Sigmoid colon (tissue), 7 donors: ENCODE results near the gene PLA2G4D. TPM values are rescaled to one million over a fixed set of nuclear protein-coding genes. Genes with fewer than 3 reads are reported as not detected.

ENCODE experiments used
- DNase-seq: peaks from one replicate; pipeline ENCODE4 v3.0.0-alpha.2; 2019
- H3K27ac ChIP-seq, 4 donors: fragments of 200-600 bp; sonication (generic); one replicate each; pipeline ENCODE4 v1.5.1; 2016 to 2019; ENCODE audit warnings: mild to moderate bottlenecking in 1 of 4
- H3K27me3 ChIP-seq, 3 donors: fragments of 200-600 bp; sonication (generic); one replicate each; pipeline ENCODE4 v1.5.1; 2019; ENCODE audit warnings: mild to moderate bottlenecking in 1 of 3
- H3K36me3 ChIP-seq, 4 donors: fragments of 200-600 bp; sonication (generic); one replicate each; pipeline ENCODE4 v1.5.1; 2016 to 2019
- H3K4me1 ChIP-seq, 4 donors: fragments of 200-600 bp; sonication (generic); one replicate each; pipeline ENCODE4 v1.5.1; 2017 to 2019
- H3K4me3 ChIP-seq, 4 donors: fragments of 200-600 bp; sonication (generic); one replicate each; pipeline ENCODE4 v1.5.1; 2017 to 2019; ENCODE audit warnings: mild to moderate bottlenecking in 2 of 4, moderate library complexity in 1 of 4
- H3K9me3 ChIP-seq, 4 donors: fragments of 200-600 bp in 3 of 4; sonication (generic) in 3 of 4; one replicate each; pipeline versions ENCODE4 v1.5.1 to v1.6.1; 2013 to 2019
- EP300 ChIP-seq, 4 donors: sonication (generic); formaldehyde crosslinking; IDR thresholded peaks; one replicate each; pipeline ENCODE4 v1.6.1; 2017; ENCODE audit warnings: antibody characterized with exemption in 4 of 4
- POLR2A ChIP-seq, 2 donors: fragments of 450-650 bp; IDR thresholded peaks; one replicate each; pipeline ENCODE4 v1.6.1; 2016; ENCODE audit warnings: antibody characterized with exemption in 2 of 2, mild to moderate bottlenecking in 2 of 2, moderate library complexity in 2 of 2
- POLR2AphosphoS5 ChIP-seq, 4 donors: sonication (generic); formaldehyde crosslinking; IDR thresholded peaks; one replicate each; pipeline ENCODE4 v1.6.1; 2017; ENCODE audit warnings: antibody characterized with exemption in 4 of 4
- WGBS, 2 donors: extraction: QIAGEN DNeasy Blood & Tissue Kit; methylation state at CpG; one replicate each; pipeline ENCODE4 v1.1.7; 2013; 5-methylcytosine and 5-hydroxymethylcytosine counted together
- intact Hi-C: fragments of 100-400 bp; cut with DNase I; formaldehyde crosslinking; loops from one replicate; pipeline ENCODE4 v1.15.1; 2023
- polyA plus RNA-seq, 3 donors: library from polyadenylated mRNA; stranded (reverse); fragments of 200-250 nt; gene quantifications; one replicate each; pipeline ENCODE4 v1.2.3, GENCODE V29; 2013
- total RNA-seq, 4 donors: library from RNA; depleted of rRNA; stranded (reverse); fragments of >200 nt; gene quantifications; one replicate each; pipeline ENCODE4 v1.1.0, GENCODE V29; 2016
- TF ChIP-seq, protein P1 (sequence below), 4 experiments: fragments of 450-650 bp in 3 of 4; fragments of 200-600 bp in 1 of 4; IDR thresholded peaks; one replicate each; pipeline ENCODE4 v1.5.1; 2016 to 2019; ENCODE audit warnings: antibody characterized with exemption in 4 of 4, mild to moderate bottlenecking in 3 of 4, moderate library complexity in 2 of 4
- donor health status: healthy with polysubstance abuse.
- donor health status: Bipolar disorder and iron deficiency.
- donor health status: healthy.

PLA2G4D gene
- total and polyA plus RNA-seq, 7 donors = under 0.01 to 0.31 (median 0.28) TPM; not detected in 4

DNA sequence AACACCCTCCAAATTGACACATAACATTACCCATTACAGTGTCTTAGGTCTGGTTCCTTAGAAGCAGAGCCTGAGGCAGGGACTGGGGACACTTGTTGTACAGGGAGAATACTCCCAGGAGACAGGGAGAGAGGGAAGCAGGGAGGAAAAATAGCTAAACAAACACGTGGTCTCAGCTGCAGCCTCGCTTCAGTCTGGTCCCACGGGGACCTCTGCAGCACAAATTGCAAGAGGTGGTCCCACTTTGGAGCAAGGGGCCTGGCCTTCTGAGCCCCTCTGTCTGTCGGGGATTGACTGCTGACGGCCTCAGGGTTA, 25.0 kb upstream of the PLA2G4D start:
- Histone ChIP-seq H3K9me3 (no peaks in the 10 kb centered on the region), H3K27ac (no peak overlapping the region), H3K27me3 (peaks cover 0 to 3% (median 0%) of the 10 kb centered on the region in 3 donors), H3K4me3 (no peak overlapping the region), H3K36me3 (no peaks in the 10 kb centered on the region), H3K4me1 (peaks cover 0 to 6% (median 2%) of the 10 kb centered on the region in 4 donors)
- no peak for DNase-seq
- TF ChIP-seq, protein P1, sequence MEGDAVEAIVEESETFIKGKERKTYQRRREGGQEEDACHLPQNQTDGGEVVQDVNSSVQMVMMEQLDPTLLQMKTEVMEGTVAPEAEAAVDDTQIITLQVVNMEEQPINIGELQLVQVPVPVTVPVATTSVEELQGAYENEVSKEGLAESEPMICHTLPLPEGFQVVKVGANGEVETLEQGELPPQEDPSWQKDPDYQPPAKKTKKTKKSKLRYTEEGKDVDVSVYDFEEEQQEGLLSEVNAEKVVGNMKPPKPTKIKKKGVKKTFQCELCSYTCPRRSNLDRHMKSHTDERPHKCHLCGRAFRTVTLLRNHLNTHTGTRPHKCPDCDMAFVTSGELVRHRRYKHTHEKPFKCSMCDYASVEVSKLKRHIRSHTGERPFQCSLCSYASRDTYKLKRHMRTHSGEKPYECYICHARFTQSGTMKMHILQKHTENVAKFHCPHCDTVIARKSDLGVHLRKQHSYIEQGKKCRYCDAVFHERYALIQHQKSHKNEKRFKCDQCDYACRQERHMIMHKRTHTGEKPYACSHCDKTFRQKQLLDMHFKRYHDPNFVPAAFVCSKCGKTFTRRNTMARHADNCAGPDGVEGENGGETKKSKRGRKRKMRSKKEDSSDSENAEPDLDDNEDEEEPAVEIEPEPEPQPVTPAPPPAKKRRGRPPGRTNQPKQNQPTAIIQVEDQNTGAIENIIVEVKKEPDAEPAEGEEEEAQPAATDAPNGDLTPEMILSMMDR (IDR thresholded peaks at IDR 0.05) = no peak
- no peak for TF ChIP-seq EP300 (IDR thresholded peaks at IDR 0.05)
- TF ChIP-seq POLR2A (IDR thresholded peaks at IDR 0.05) = no peak
- TF ChIP-seq POLR2AphosphoS5 (IDR thresholded peaks at IDR 0.05) = no peak
- WGBS, 2 donors = 44 to 62% methylated on average over 5 of the region's 5 CpGs
- intact Hi-C loops = no loop called here

DNA sequence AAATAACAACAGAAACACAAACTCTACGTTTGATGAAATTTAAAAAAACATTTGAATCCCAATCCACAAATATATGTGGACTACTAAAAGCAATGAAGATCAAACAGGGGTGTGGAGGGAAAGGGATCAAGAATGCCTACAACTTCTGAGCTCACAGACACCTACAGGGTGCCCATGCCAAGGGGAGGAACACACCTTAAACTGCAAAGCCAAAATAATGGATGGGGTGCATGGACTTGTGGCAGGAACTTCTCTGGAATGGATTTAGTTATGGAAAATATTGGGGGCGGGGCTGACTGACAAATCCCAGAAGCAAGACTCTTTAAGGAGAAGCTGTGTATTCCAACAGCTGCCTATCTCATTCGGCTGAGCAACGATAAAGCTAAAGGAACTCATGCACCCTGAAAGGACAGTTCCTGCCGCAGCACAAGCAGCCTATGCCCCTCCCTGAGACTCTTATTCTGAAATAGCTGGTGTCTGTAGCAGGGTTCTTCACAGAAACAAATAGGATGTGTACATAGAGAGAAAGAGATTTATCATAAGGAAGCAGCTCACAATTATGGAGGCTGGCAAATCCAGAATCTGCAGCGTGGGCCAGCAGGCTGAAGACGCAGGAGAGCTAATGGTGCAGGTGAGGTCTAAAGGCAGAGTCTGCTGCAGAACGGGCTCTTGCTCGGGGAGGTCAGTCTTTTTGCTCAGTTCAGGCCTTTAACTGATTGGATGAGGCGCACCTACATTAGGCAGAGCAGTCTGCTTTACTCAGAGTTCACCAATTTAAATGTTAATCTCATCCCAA, 24.5 kb upstream of the PLA2G4D start:
- Histone ChIP-seq H3K27me3 (peaks cover 0 to 3% (median 0%) of the 10 kb centered on the region in 3 donors), H3K27ac (no peak overlapping the region), H3K4me1 (peaks cover 0 to 6% (median 2%) of the 10 kb centered on the region in 4 donors), H3K4me3 (no peak overlapping the region), H3K9me3 (no peaks in the 10 kb centered on the region), H3K36me3 (no peaks in the 10 kb centered on the region)
- TF ChIP-seq, protein P1 (IDR thresholded peaks at IDR 0.05) = no peak
- TF ChIP-seq EP300 (IDR thresholded peaks at IDR 0.05) (no peak), POLR2AphosphoS5 (IDR thresholded peaks at IDR 0.05) (no peak), POLR2A (IDR thresholded peaks at IDR 0.05) (no peak)
- intact Hi-C loops = no loop called here
- 10 to 37% methylated on average over 10 of the region's 10 CpGs for WGBS, 2 donors
- DNase-seq = no peak

GRCh38 chr15:42111924-42112323, 17.6 kb upstream of the PLA2G4D start:
- 38 to 52% methylated on average over 4 of the region's 4 CpGs for WGBS, 2 donors
- DNase-seq = no peak
- no peak overlapping the region for H3K4me3 ChIP-seq
- peaks cover 0 to 4% (median 0%) of the 10 kb centered on the region in 3 donors for H3K27me3 ChIP-seq
- intact Hi-C loops = no loop called here
- no peak overlapping the region for H3K27ac ChIP-seq
- TF ChIP-seq POLR2A (IDR thresholded peaks at IDR 0.05) (no peak), POLR2AphosphoS5 (IDR thresholded peaks at IDR 0.05) (no peak)
- H3K9me3 ChIP-seq = peaks cover 0 to 3% (median 0%) of the 10 kb centered on the region in 4 donors
- no peaks in the 10 kb centered on the region for H3K36me3 ChIP-seq
- H3K4me1 ChIP-seq = no peaks in the 10 kb centered on the region

DNA sequence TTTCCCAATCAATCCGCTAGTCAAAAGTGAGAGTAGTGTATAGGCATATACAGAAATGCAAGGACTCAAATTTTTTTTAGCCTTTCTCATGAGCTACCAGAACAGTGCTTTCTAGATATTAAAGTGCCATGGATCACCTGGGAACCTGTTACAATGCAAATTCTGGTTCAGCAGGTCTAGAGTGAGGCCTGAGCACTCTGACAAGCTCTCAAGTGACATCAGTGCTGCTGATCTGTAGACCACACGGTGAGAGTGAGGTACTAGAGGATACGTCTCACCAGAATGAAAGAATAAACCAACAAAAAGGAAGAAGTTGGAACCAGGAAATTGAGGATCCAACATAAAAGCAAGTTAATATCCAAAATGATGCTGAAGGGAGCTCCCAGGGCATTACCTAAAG, 16.0 kb upstream of the PLA2G4D start:
- Histone ChIP-seq H3K27me3 (peaks cover 0 to 7% (median 0%) of the 10 kb centered on the region in 3 donors), H3K27ac (no peak overlapping the region), H3K9me3 (peaks cover 0 to 3% (median 0%) of the 10 kb centered on the region in 4 donors), H3K4me1 (no peaks in the 10 kb centered on the region), H3K36me3 (no peaks in the 10 kb centered on the region), H3K4me3 (no peak overlapping the region)
- TF ChIP-seq, protein P1 (IDR thresholded peaks at IDR 0.05) = no peak
- TF ChIP-seq POLR2AphosphoS5 (IDR thresholded peaks at IDR 0.05) (no peak), EP300 (IDR thresholded peaks at IDR 0.05) (no peak), POLR2A (IDR thresholded peaks at IDR 0.05) (no peak)
- intact Hi-C loops = no loop called here
- WGBS, 2 donors = 68 to 70% methylated on average over 3 of the region's 3 CpGs
- DNase-seq = no peak

DNA sequence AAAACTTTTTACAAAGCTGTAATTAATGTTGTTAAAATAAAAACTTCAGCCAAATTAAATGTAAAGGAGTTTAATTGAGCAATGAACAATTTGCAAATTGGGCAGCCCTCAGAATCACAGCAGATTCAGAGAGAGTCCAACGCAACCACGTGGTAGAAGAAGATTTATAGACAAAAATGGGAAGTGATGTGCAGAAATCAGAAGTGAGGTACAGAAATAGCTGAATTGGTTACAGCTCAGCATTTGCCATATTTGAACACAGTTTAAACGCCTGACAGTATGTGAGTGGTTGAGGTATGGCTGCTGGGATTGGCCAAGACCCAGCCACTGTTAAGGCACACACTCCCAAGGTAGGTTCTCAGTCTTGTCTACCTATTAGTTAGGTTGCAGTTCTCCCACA, 14.4 kb upstream of the PLA2G4D start:
- H3K27ac ChIP-seq = no peak overlapping the region
- no peaks in the 10 kb centered on the region for H3K36me3 ChIP-seq
- H3K9me3 ChIP-seq = peaks cover 0 to 3% (median 0%) of the 10 kb centered on the region in 4 donors
- H3K4me1 ChIP-seq = no peaks in the 10 kb centered on the region
- WGBS, 2 donors = 58 to 87% methylated on average over 3 of the region's 3 CpGs
- peaks cover 0 to 7% (median 0%) of the 10 kb centered on the region in 3 donors for H3K27me3 ChIP-seq
- TF ChIP-seq, protein P1 (IDR thresholded peaks at IDR 0.05) = no peak
- TF ChIP-seq POLR2AphosphoS5 (IDR thresholded peaks at IDR 0.05) (no peak), POLR2A (IDR thresholded peaks at IDR 0.05) (no peak), EP300 (IDR thresholded peaks at IDR 0.05) (no peak)
- H3K4me3 ChIP-seq = no peak overlapping the region
- DNase-seq = no peak
- intact Hi-C loops = no loop called here
